WTC11 (cell line): Measurements from ENCODE around the gene ATAD3C. TPM values are rescaled to one million over a fixed set of nuclear protein-coding genes. Genes with fewer than 3 reads are reported as not detected.

Experiments
- ATAC-seq: fragments of 200-7000 bp; cut with Tn5 transposase; 2 replicates; pipeline ENCODE4 v1.10.0; 2021; ENCODE audit warnings: mild to moderate bottlenecking, moderate library complexity
- CTCF ChIA-PET: fragments of 300-600 bp; sonication (Branson Sonifier 250); formaldehyde crosslinking; loops from one replicate; lab custom pipeline; 2021; ENCODE audit warnings: antibody characterized with exemption; lab: Charles Lee
- POLR2A ChIA-PET: fragments of 350-600 bp; sonication (Branson Sonifier 250); formaldehyde crosslinking; loops from one replicate; lab custom pipeline; 2021; ENCODE audit warnings: antibody characterized with exemption; lab: Charles Lee
- DNase-seq: peaks from one replicate; pipeline ENCODE4 v3.0.0; 2021; ENCODE audit warnings: low spot score
- H3K27ac Mint-ChIP-seq: 2 replicates; pipeline ENCODE4 v1.8.0; 2021; ENCODE audit warnings: mixed read lengths
- H3K27me3 Mint-ChIP-seq: 2 replicates; pipeline ENCODE4 v1.8.0; 2021; ENCODE audit warnings: low read depth, mild to moderate bottlenecking, moderate library complexity, mixed read lengths
- H3K36me3 Mint-ChIP-seq: 2 replicates; pipeline ENCODE4 v1.8.0; 2021; ENCODE audit warnings: mixed read lengths
- H3K4me1 Mint-ChIP-seq: 2 replicates; pipeline ENCODE4 v1.8.0; 2022; ENCODE audit warnings: mixed read lengths
- H3K4me3 Mint-ChIP-seq: 2 replicates; pipeline ENCODE4 v1.8.0; 2021; ENCODE audit warnings: mild to moderate bottlenecking, moderate library complexity, mixed read lengths
- H3K9me3 Mint-ChIP-seq: 2 replicates; pipeline ENCODE4 v1.8.0; 2021; ENCODE audit warnings: mixed read lengths
- CBFB ChIP-seq: sonication (generic); formaldehyde crosslinking; IDR thresholded peaks from 2 replicates; pipeline ENCODE4 v1.8.1; 2022; ENCODE audit warnings: mild to moderate bottlenecking, low read depth, missing genetic modification reagents
- E2F5 ChIP-seq: sonication (generic); formaldehyde crosslinking; IDR thresholded peaks from 2 replicates; pipeline ENCODE4 v1.8.1; 2022; ENCODE audit warnings: mild to moderate bottlenecking, moderate library complexity, missing genetic modification reagents
- ELF4 ChIP-seq: sonication (generic); formaldehyde crosslinking; IDR thresholded peaks from 2 replicates; pipeline ENCODE4 v1.8.1; 2022; ENCODE audit warnings: low read depth, mild to moderate bottlenecking, moderate library complexity, missing genetic modification reagents
- EMX1 ChIP-seq: fragments of 250-450 bp; sonication (Bioruptor Pico); IDR thresholded peaks from 2 replicates; pipeline ENCODE4 v1.8.0; 2021; ENCODE audit warnings: mild to moderate bottlenecking
- FOXJ3 ChIP-seq: sonication (generic); formaldehyde crosslinking; IDR thresholded peaks from 2 replicates; pipeline ENCODE4 v1.9.0; 2021; ENCODE audit warnings: missing genetic modification reagents, mild to moderate bottlenecking, borderline replicate concordance
- FOXP4 ChIP-seq: sonication (generic); formaldehyde crosslinking; IDR thresholded peaks from 2 replicates; pipeline ENCODE4 v1.8.0; 2022; ENCODE audit warnings: mild to moderate bottlenecking, missing genetic modification reagents
- GABPB1 ChIP-seq: sonication (generic); formaldehyde crosslinking; IDR thresholded peaks from 2 replicates; pipeline ENCODE4 v1.8.1; 2023; ENCODE audit warnings: mild to moderate bottlenecking, missing genetic modification reagents
- MAX ChIP-seq: sonication (generic); formaldehyde crosslinking; IDR thresholded peaks from 2 replicates; pipeline ENCODE4 v1.8.0; 2022; ENCODE audit warnings: mild to moderate bottlenecking, missing genetic modification reagents
- MYBL2 ChIP-seq: sonication (generic); formaldehyde crosslinking; IDR thresholded peaks from 2 replicates; pipeline ENCODE4 v1.8.1; 2023; ENCODE audit warnings: mild to moderate bottlenecking, moderate library complexity, missing genetic modification reagents
- NR1H2 ChIP-seq: sonication (generic); formaldehyde crosslinking; IDR thresholded peaks from 2 replicates; pipeline ENCODE4 v1.9.0; 2021; ENCODE audit warnings: mild to moderate bottlenecking, moderate library complexity, missing genetic modification reagents
- NR2C2 ChIP-seq: sonication (generic); formaldehyde crosslinking; IDR thresholded peaks from 2 replicates; pipeline ENCODE4 v1.8.0; 2022; ENCODE audit warnings: mild to moderate bottlenecking, missing genetic modification reagents
- OVOL2 ChIP-seq: fragments of 250-450 bp; sonication (Bioruptor Pico); IDR thresholded peaks from 2 replicates; pipeline ENCODE4 v1.9.0; 2021; ENCODE audit warnings: mild to moderate bottlenecking, borderline replicate concordance
- SP1 ChIP-seq: sonication (generic); formaldehyde crosslinking; conservative IDR thresholded peaks from 2 replicates; pipeline ENCODE4 v1.8.1; 2022; ENCODE audit warnings: missing genetic modification reagents
- TP53 ChIP-seq: sonication (generic); formaldehyde crosslinking; IDR thresholded peaks from 2 replicates; pipeline ENCODE4 v1.8.1; 2023; ENCODE audit warnings: mild to moderate bottlenecking, missing genetic modification reagents
- ZNF121 ChIP-seq: sonication (generic); formaldehyde crosslinking; IDR thresholded peaks from 2 replicates; pipeline ENCODE4 v1.8.0; 2023; ENCODE audit warnings: missing genetic modification reagents
- ZNF219 ChIP-seq: sonication (generic); formaldehyde crosslinking; IDR thresholded peaks from 2 replicates; pipeline ENCODE4 v1.8.0; 2023; ENCODE audit warnings: missing genetic modification reagents, mild to moderate bottlenecking, borderline replicate concordance
- ZNF317 ChIP-seq: sonication (generic); formaldehyde crosslinking; IDR thresholded peaks from 2 replicates; pipeline ENCODE4 v1.8.1; 2023; ENCODE audit warnings: low read depth, mild to moderate bottlenecking, moderate library complexity, missing genetic modification reagents, borderline replicate concordance
- total RNA-seq: library from RNA; stranded (reverse); gene quantifications from 3 replicates; pipeline ENCODE4 v1.2.3, GENCODE V29; 2021
- TF ChIP-seq, protein P1 (sequence below): sonication (generic); formaldehyde crosslinking; IDR thresholded peaks from 2 replicates; pipeline ENCODE4 v1.8.0; 2022; ENCODE audit warnings: missing genetic modification reagents
- TF ChIP-seq, protein P2 (sequence below): sonication (generic); formaldehyde crosslinking; conservative IDR thresholded peaks from 2 replicates; pipeline ENCODE4 v1.8.1; 2023; ENCODE audit warnings: mild to moderate bottlenecking, low read depth, missing genetic modification reagents, moderate library complexity
- TF ChIP-seq, protein P3 (sequence below): sonication (generic); formaldehyde crosslinking; IDR thresholded peaks from 2 replicates; pipeline ENCODE4 v1.8.1; 2023; ENCODE audit warnings: mild to moderate bottlenecking, moderate library complexity, missing genetic modification reagents
- TF ChIP-seq, protein P4 (sequence below): sonication (generic); formaldehyde crosslinking; IDR thresholded peaks from 2 replicates; pipeline ENCODE4 v1.8.0; 2022; ENCODE audit warnings: mild to moderate bottlenecking, missing genetic modification reagents

The ATAD3C gene
- total RNA-seq, 1 experiment from 2014 or later, result 0.61 TPM

- ChIA-PET POLR2A (no interaction called here), CTCF (interaction anchor here (0.8 kb wide), 1 partner anchor 10 kb away, joined by 3 read pairs; no protein-coding TSS in a partner anchor)
- no peak for TF ChIP-seq E2F5 (CRISPR knock-in tag)
- TF ChIP-seq ZNF121 (CRISPR knock-in tag), result no peak
- TF ChIP-seq, protein P1, sequence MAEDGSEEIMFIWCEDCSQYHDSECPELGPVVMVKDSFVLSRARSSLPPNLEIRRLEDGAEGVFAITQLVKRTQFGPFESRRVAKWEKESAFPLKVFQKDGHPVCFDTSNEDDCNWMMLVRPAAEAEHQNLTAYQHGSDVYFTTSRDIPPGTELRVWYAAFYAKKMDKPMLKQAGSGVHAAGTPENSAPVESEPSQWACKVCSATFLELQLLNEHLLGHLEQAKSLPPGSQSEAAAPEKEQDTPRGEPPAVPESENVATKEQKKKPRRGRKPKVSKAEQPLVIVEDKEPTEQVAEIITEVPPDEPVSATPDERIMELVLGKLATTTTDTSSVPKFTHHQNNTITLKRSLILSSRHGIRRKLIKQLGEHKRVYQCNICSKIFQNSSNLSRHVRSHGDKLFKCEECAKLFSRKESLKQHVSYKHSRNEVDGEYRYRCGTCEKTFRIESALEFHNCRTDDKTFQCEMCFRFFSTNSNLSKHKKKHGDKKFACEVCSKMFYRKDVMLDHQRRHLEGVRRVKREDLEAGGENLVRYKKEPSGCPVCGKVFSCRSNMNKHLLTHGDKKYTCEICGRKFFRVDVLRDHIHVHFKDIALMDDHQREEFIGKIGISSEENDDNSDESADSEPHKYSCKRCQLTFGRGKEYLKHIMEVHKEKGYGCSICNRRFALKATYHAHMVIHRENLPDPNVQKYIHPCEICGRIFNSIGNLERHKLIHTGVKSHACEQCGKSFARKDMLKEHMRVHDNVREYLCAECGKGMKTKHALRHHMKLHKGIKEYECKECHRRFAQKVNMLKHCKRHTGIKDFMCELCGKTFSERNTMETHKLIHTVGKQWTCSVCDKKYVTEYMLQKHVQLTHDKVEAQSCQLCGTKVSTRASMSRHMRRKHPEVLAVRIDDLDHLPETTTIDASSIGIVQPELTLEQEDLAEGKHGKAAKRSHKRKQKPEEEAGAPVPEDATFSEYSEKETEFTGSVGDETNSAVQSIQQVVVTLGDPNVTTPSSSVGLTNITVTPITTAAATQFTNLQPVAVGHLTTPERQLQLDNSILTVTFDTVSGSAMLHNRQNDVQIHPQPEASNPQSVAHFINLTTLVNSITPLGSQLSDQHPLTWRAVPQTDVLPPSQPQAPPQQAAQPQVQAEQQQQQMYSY (CRISPR knock-in tag), result peak; percentile 67
- peak; percentile 45; the same call in 1 of the 2 replicates for TF ChIP-seq MYBL2 (CRISPR knock-in tag)
- TF ChIP-seq, protein P2, sequence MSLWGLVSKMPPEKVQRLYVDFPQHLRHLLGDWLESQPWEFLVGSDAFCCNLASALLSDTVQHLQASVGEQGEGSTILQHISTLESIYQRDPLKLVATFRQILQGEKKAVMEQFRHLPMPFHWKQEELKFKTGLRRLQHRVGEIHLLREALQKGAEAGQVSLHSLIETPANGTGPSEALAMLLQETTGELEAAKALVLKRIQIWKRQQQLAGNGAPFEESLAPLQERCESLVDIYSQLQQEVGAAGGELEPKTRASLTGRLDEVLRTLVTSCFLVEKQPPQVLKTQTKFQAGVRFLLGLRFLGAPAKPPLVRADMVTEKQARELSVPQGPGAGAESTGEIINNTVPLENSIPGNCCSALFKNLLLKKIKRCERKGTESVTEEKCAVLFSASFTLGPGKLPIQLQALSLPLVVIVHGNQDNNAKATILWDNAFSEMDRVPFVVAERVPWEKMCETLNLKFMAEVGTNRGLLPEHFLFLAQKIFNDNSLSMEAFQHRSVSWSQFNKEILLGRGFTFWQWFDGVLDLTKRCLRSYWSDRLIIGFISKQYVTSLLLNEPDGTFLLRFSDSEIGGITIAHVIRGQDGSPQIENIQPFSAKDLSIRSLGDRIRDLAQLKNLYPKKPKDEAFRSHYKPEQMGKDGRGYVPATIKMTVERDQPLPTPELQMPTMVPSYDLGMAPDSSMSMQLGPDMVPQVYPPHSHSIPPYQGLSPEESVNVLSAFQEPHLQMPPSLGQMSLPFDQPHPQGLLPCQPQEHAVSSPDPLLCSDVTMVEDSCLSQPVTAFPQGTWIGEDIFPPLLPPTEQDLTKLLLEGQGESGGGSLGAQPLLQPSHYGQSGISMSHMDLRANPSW (CRISPR knock-in tag), result no peak
- no peak for TF ChIP-seq ZNF317
- no peak for TF ChIP-seq OVOL2 (CRISPR knock-in tag)
- peak; percentile 64 for ATAC-seq
- peak; percentile 47 for DNase-seq
- peaks cover 2% of the 10 kb centered on the region; the same call in 1 of the 2 replicates for H3K36me3 Mint-ChIP-seq
- H3K4me1 Mint-ChIP-seq, result peaks cover 7% of the 10 kb centered on the region; the same call in 1 of the 2 replicates
- peak overlapping the region; percentile 99 for H3K27ac Mint-ChIP-seq
- H3K9me3 Mint-ChIP-seq, result no peaks in the 10 kb centered on the region
- no peaks in the 10 kb centered on the region for H3K27me3 Mint-ChIP-seq
- peak overlapping the region; percentile 78 for H3K4me3 Mint-ChIP-seq
Observed at GRCh38 chr1:1510912-1511532, 61.5 kb downstream of the ATAD3C start.

DNA sequence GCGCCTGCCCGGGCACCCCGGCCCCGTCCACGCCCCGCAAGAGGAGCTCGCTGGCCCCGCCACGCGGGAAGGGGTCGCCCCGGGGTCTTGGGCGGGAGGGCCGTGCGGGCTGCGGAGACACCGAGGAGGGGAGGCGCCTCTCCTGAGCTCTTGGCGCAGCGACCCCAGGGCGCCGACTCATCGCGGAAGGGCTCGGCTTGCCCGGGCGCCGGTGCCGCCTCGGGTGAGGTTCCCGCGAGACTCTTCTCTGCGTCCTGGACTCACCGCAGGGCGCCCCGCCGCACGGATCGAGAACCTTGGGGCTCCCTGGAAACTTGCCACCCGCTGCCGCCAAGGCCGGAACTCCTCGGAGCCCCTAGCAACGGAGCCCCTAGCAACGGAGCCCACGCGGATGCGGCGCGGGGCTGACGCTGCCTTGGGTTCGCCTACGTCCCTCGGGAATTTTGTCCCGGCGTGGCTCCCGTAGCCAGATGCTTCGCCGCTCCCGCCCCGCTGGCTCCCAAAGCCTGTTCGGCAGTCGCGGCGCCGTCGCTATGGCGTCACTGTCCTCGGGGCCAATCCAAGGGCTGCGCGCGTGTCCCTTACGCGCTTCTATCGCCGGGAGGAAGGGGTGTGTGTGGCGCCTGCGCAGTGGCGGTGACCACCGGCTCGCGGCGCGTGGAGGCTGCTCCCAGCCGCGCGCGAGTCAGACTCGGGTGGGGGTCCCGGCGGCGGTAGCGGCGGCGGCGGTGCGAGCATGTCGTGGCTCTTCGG lies 62.2 kb downstream of the ATAD3C start, which contains the start of gene ATAD3A:
TSS of gene ATAD3A (plus strand) at position 630 of the 753 bp plus-strand sequence. CDS start at position 737, 107 bp downstream.
- no peaks in the 10 kb centered on the region for H3K27me3 Mint-ChIP-seq
- no peaks in the 10 kb centered on the region for H3K9me3 Mint-ChIP-seq
- H3K27ac Mint-ChIP-seq, result peak within 1 kb of the TSS; percentile 99
- ATAC-seq (peak; percentile 83), DNase-seq (peak; percentile 97)
- H3K4me1 Mint-ChIP-seq, result peaks cover 7% of the 10 kb centered on the region; the same call in 1 of the 2 replicates
- H3K4me3 Mint-ChIP-seq, result peak within 1 kb of the TSS; percentile 78
- H3K36me3 Mint-ChIP-seq, result peaks cover 2% of the 10 kb centered on the region; the same call in 1 of the 2 replicates
- ChIA-PET POLR2A (no interaction called here), CTCF (no interaction called here)
- no peak for TF ChIP-seq FOXJ3 (CRISPR knock-in tag)
- TF ChIP-seq SP1 (CRISPR knock-in tag), result peak; percentile 94
- TF ChIP-seq NR1H2 (CRISPR knock-in tag), result no peak
- TF ChIP-seq CBFB (CRISPR knock-in tag), result 0 out of 2 replicates have a peak, but pooled peaks have one; percentile 69
- no peak for TF ChIP-seq EMX1
- TF ChIP-seq GABPB1, result peak; percentile 27
- peak; percentile 88 for TF ChIP-seq FOXP4 (CRISPR knock-in tag)
- TF ChIP-seq, protein P3, sequence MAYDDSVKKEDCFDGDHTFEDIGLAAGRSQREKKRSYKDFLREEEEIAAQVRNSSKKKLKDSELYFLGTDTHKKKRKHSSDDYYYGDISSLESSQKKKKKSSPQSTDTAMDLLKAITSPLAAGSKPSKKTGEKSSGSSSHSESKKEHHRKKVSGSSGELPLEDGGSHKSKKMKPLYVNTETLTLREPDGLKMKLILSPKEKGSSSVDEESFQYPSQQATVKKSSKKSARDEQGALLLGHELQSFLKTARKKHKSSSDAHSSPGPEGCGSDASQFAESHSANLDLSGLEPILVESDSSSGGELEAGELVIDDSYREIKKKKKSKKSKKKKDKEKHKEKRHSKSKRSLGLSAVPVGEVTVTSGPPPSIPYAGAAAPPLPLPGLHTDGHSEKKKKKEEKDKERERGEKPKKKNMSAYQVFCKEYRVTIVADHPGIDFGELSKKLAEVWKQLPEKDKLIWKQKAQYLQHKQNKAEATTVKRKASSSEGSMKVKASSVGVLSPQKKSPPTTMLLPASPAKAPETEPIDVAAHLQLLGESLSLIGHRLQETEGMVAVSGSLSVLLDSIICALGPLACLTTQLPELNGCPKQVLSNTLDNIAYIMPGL, result peak; percentile 85
- TF ChIP-seq, protein P4, sequence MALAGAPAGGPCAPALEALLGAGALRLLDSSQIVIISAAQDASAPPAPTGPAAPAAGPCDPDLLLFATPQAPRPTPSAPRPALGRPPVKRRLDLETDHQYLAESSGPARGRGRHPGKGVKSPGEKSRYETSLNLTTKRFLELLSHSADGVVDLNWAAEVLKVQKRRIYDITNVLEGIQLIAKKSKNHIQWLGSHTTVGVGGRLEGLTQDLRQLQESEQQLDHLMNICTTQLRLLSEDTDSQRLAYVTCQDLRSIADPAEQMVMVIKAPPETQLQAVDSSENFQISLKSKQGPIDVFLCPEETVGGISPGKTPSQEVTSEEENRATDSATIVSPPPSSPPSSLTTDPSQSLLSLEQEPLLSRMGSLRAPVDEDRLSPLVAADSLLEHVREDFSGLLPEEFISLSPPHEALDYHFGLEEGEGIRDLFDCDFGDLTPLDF (CRISPR knock-in tag), result no peak
- no peak for TF ChIP-seq ELF4 (CRISPR knock-in tag)
- TF ChIP-seq TP53 (CRISPR knock-in tag), result no peak; the same call in 1 of the 2 replicates
- 0 out of 2 replicates have a peak, but pooled peaks have one; percentile 17 for TF ChIP-seq NR2C2
- TF ChIP-seq MAX (CRISPR knock-in tag), result peak; percentile 89
- TF ChIP-seq ZNF219, result no peak
